GM21825 (cell line): ENCODE measurements around the gene TRMT13.
A peak's percentile ranks its signal among the peaks of the same experiment; 100 is the strongest.
"Not testable (repeated sequence)": the region's sequence is repeated elsewhere in the genome, so short reads cannot be mapped to it uniquely, and the experiment has no call there.

Experiments
- ATAC-seq: cut with Tn5 transposase; IDR thresholded peaks from one replicate; pipeline ENCODE4 v1.9.1; 2021; ENCODE audit warnings: mild to moderate bottlenecking, moderate library complexity; ENCODE audit not compliant: unreplicated experiment

The TRMT13 gene

DNA sequence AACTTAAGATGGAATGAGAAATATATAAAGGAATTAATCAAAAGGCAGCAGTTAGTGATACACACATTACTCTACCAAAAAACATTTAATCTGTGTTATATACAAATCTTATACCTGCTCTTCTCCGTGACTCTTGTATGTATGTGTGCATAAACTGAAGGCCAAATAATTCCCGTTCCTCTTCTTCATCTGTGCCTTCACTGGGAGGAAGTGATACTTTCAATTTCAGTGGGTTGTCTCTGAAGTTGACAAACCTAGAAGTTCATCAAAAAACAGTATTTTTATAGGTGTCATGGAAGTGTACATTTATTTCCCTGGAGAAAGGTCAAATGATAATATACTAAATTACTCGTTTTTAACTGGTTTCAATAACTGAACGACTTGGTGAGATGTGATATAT, 19.3 kb downstream of the TRMT13 start:
- peak; percentile 84 for ATAC-seq

DNA sequence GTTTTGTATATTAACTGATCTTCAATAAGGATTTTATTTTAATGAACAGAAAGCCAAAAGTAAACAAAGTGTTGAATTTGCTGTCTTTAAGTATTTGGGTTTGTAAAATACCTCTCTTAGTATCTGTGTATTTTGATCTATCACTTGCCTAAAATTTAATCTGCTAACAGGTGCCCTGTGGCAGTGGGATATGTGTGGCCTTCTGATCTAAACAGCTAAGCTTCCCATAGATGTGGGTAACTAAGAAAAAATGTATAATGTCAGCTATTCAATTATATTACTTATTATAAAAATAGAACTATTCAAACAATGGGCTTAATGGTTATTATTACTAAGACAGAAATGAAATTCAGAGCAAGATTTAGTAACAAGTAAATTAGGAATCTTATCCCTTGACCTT, 29.9 kb downstream of the TRMT13 start:
- ATAC-seq, result no peak

DNA sequence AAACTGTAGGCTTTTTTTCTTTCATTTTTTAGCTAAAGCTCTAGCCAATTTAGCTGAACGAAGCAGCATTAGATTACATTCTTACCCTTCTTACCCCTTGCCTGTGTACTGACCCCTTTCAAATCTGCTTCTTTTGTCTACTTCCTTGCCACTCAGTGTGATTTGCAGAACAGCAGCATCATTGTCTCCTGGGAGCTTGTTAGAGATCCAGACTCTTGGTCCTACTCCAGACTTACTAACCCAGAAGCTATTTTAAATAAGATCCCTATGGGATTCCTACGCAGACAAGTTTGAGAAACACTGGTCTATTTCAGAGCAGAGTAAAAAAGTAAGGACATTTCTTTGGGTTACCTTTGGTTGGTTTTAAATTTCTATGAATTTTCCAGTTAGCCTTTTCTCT, 31.3 kb downstream of the TRMT13 start:
- no peak for ATAC-seq

DNA sequence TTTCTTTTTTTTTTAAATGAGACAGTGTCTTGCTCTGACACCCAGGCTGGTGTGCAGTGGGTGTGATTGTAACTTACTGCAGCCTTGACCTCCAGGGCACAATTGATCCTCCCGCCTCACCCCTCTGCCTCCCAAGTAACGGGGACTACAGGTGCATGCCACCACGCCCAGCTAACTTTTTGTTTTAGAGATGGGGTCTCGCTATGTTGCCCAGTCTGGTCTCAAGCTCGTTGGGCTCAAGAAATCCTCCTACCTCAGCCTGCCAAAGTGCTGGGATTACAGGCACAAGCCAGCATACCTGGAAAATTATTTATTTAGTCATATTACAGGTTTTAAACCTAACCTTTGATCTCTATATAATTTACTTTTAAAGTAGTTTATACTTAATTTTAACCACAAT, 31.7 kb downstream of the TRMT13 start:
- ATAC-seq, result no peak

DNA sequence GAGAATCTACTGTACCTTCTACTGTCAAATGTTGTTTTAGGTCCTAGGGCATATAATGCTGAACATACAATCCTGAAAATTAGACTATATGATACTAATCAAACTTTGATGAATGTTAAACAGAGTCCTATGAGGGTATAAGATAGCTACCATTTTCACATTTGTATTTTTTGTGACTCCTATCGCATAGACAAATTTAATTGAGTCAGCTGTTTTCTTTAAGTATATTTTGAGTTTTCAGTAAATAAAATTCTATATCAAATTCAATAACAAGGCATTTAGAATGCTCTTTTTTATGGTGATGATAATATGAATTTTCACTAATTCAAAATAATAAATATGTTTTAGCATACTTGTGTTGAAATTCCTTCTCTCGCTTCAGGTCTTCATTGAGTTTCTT, 35.1 kb downstream of the TRMT13 start:
- ATAC-seq, result no peak

DNA sequence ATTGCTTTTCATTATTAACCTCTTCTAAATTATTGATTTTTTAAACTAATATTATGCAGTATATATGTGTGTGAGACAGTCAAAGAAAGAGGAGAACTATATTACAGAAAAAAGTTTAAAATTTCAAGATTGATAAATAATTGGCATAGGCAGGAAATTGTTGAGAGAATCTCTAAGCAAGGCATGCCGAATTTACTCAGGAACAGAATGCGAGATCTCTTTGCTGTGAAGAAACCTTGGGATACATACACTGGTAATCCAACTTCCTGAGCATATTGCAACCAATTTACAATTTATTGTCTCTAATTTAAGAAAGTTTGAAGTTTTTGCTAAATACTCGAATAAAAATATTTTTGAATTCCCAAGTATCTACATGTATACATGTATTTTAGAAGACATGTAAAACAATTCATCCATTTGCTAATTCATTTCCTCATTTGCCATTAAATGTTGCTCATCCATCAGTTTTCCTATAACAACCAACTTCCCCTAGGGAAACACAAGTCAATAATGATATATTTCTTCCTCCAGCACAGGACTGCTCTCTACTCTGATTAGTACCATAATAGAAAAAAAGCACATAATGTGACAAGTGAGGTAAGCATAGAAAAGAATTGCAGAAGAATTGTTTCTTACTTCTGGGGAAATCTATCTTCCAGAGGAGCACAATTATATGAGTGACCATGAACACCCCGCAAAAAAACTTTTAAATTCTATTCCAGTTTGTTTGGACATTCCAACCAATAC, 44.5 kb downstream of the TRMT13 start:
- no peak for ATAC-seq

DNA sequence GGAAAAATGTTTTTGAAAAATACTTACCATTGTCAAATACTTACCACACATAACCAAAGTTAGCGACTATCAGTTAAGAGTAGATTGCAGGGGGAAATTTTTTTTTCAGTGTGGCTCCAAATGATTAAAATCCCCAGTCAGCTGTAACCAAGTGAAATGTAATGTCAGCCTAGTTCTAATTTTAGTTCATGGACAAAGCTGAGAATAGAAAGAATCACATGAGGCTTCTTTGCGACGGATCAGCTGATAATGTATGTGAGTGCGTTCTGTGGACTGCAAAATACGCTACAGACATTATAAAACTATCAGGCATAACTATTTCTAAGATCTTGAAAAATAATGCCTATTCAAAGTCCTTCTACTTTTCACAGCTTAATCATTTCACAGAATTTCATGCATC, 45.1 kb downstream of the TRMT13 start, which contains the start of gene LRRC39:
Gene LRRC39, minus strand, starts transcription at position 166 of the 400 bp plus-strand sequence. CDS start 9,740 bp downstream, outside the sequence.
- no peak for ATAC-seq

DNA sequence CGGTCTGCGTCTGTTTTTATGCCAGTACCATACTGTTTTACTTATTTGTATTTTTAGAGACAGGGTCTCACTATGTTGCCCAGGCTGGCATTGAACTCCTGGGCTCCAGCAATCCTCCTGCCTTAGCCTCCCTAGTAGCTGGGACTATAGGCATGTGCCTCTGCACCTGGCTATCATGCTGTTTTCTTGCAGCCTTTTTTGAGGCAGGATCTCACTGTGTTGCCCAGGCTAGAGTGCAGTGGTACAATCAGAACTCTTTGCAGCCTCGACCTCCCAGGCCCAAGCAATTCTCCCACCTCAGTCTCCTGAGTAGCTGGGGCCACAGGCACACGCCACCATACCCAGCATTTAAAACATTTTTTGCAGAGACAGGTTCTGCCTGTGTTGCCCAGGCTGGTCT, 50.4 kb downstream of the TRMT13 start:
- no peak for ATAC-seq

DNA sequence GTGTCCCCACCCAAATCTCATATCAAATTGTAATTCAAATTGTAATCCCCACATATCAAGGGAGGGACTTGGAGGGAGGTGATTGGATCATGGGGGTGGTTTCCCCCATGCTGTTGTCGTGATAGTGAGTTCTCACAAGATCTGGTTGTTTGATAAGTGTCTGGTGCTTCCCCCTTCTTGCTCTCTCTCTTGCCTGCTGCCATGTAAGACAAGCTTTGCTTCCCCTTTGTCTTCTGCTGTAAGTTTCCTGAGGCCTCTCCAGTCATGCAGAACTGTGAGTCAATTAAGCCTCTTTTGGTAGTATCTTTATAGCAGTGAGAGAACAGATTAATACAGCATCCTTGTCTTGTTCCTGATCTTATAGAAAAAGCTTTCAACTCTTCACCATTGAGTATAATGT, 51.6 kb downstream of the TRMT13 start:
- ATAC-seq, result peak; percentile 75

DNA sequence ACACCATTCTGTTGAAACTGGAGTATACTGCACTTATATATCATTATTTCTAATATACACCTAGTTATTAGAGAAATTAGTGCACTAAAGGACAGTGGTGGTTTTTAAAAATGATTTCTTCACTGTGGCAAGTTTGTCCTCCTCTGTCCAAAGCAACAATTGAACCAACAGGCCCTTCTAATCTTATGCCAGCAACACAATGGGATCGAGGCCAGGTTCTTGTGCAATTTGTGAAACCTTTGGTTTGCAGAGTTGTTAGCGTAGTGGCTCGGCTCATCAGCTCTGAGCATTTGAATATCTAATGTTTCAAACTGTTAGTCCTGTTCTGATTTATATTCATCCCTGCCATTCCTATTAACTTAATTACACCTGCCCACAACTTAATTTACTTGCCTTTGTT, 54.9 kb downstream of the TRMT13 start:
- ATAC-seq, result no peak

DNA sequence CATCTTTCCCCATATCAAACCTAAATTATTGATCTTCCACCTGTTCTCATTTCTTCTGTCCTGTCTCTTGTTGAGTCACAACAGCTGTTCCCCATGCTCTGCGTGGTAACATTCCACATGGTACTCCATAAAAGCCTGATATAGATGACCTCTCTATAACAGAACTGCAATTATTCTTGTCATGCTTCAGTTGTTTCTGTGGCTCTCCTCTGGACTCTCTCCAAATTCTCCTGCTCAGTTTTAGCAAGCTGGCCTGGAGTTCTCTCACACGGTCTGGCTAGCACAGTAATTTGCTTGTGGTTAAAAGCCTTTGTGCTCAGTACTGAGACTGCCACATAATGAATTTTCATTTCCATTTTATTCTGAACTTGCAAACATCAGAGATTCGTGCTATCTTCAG, 55.7 kb downstream of the TRMT13 start:
- ATAC-seq, result no peak

DNA sequence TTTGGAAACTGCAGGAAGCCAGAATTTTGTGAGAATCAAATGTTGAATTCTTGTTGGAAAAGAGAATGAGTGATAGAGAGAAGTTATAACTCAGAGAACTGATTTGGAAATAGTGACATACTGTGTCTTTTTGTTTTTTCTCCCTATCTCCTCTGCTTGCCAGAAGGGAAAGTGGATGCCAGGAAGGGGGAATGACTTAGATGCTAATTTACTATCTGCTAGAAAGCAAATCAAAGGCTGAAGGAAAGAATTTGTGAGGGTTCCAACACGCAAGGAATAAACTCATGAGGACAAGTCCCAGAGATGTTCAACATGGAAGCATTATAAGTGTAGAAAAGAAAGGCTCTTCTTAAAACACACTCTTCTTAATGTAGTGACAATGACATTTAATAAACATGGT, 65.6 kb downstream of the TRMT13 start:
- ATAC-seq, result no peak

DNA sequence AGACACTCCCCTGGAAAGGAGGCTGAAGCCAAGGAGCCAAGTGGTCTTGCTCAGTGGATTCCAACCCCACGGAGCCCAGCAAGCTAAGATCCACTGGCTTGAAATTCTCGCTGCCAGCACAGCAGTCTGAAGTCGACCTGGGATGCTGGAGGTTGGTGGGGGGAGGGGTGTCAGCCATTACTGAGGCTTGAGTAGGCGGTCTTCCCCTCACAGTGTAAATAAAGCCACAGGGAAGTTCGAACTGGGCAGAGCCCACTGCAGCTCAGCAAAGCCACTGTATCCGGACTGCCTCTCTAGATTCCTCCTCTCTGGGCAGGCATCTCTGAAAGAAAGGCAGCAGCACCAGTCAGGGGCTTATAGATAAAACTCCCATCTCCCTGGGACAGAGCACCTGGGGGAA, 67.1 kb downstream of the TRMT13 start:
- ATAC-seq, result not testable (repeated sequence)
